Osteoblast (primary cell): ENCODE results near the gene SLC37A1. TPM values are rescaled to one million over a fixed set of nuclear protein-coding genes. Genes with fewer than 3 reads are reported as not detected.

Source experiments
- DNase-seq: peaks from one replicate; pipeline ENCODE4 v3.0.0; 2011; ENCODE audit warnings: low spot score, mixed read lengths; ENCODE audit not compliant: insufficient read length; ENCODE audit errors: missing footprints
- H2AFZ ChIP-seq: 2 replicates; pipeline ENCODE4 v1.6.0; 2011; ENCODE audit warnings: mild to moderate bottlenecking, low read length
- H3K27ac ChIP-seq: 2 replicates; pipeline ENCODE4 v1.5.1; 2011; ENCODE audit warnings: mild to moderate bottlenecking, low read depth, low read length, moderate library complexity
- H3K27me3 ChIP-seq: 2 replicates; pipeline ENCODE4 v1.6.0; 2012; ENCODE audit warnings: mild to moderate bottlenecking, control low read depth, inconsistent platforms, low read length, moderate library complexity; ENCODE audit not compliant: insufficient read depth
- H3K36me3 ChIP-seq: 2 replicates; pipeline ENCODE4 v1.5.1; 2011; ENCODE audit warnings: mild to moderate bottlenecking, low read length, control low read depth, moderate library complexity; ENCODE audit not compliant: insufficient read depth
- H3K4me1 ChIP-seq: 2 replicates; pipeline ENCODE4 v1.5.1; 2011; ENCODE audit warnings: mild to moderate bottlenecking, low read length, control low read depth, moderate library complexity; ENCODE audit not compliant: insufficient read depth
- H3K4me2 ChIP-seq: 2 replicates; pipeline ENCODE4 v1.6.0; 2011; ENCODE audit warnings: mild to moderate bottlenecking, low read length; ENCODE audit not compliant: insufficient read depth
- H3K4me3 ChIP-seq: fragments of 200-600 bp; sonication (generic); 3 replicates; pipeline ENCODE4 v1.5.1; 2012; ENCODE audit warnings: mild to moderate bottlenecking, low read length, inconsistent platforms; ENCODE audit not compliant: insufficient read depth
- H3K79me2 ChIP-seq: 2 replicates; pipeline ENCODE4 v1.6.0; 2012; ENCODE audit warnings: mild to moderate bottlenecking, low read length, control low read depth, inconsistent platforms; ENCODE audit not compliant: insufficient read depth
- H3K9me3 ChIP-seq: 2 replicates; pipeline ENCODE4 v1.5.1; 2011; ENCODE audit warnings: low read depth, low read length, control low read depth
- H4K20me1 ChIP-seq: 2 replicates; pipeline ENCODE4 v1.6.0; 2012; ENCODE audit warnings: mild to moderate bottlenecking, low read length, control low read depth; ENCODE audit not compliant: insufficient read depth
- CTCF ChIP-seq: IDR thresholded peaks from 2 replicates; pipeline ENCODE4 v1.5.1; 2011; ENCODE audit warnings: mild to moderate bottlenecking, low read depth, low read length, moderate library complexity; ENCODE audit errors: extremely low read depth
- total RNA-seq: library from RNA; depleted of rRNA; stranded (reverse); fragments of >200 nt; gene quantifications from 2 replicates; pipeline ENCODE4 v1.2.3, GENCODE V29; 2012

Gene SLC37A1
- total RNA-seq, 1 donor, result 6.9 TPM

DNA sequence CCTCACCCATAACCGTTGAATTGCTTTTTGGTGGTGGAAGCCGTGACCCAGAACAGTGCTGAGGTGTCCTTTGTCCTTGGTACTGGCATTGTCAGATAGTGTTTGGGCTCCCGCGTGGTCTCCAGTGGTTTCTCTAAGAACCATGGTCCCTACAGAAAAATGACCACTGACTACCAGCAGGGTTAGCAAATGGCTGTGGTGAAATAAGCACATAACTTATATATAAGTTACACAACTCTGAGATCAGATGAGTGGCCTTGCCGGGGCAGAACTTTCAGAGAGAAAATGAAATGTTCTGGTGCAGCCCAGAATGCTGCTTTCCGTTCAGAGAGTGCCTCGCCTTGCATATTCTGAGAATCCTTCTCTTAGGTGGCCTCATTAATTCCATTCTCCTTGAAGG is 5.0 kb downstream of the SLC37A1 start:
- no peak for TF ChIP-seq CTCF
- peaks cover 10% of the 10 kb centered on the region for H3K4me1 ChIP-seq
- H2AFZ ChIP-seq, result no peak overlapping the region
- no peak overlapping the region for H3K4me3 ChIP-seq
- no peaks in the 10 kb centered on the region for H3K9me3 ChIP-seq
- DNase-seq, result no peak
- H3K27me3 ChIP-seq, result no peaks in the 10 kb centered on the region
- H4K20me1 ChIP-seq, result peaks cover 2% of the 10 kb centered on the region
- peak overlapping the region; percentile 26 for H3K4me2 ChIP-seq
- H3K27ac ChIP-seq, result no peak overlapping the region
- no peaks in the 10 kb centered on the region for H3K79me2 ChIP-seq
- no peaks in the 10 kb centered on the region for H3K36me3 ChIP-seq

GRCh38 chr21:42520628-42521253 is 7.1 kb downstream of the SLC37A1 start:
- no peaks in the 10 kb centered on the region for H3K79me2 ChIP-seq
- peaks cover 17% of the 10 kb centered on the region for H3K4me1 ChIP-seq
- no peak for TF ChIP-seq CTCF

DNA sequence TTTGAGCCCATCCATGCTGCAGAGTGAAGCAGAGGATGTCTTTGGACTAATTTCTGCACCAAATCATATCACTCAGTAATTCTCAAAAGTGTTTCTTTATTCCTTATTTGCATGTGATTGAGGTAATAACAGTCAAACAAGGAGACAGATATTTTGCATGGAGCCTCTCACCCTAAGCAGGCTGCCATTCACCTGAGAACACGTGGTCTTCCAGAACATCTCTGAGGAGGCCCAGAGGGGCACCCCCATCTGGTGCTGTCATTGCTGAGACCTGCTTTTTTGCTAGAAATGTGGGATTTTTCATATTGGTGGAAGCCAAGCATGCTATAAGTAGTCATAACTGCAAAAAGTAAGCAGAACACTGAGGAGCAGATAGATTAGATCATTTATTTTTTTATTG is 7.7 kb downstream of the SLC37A1 start:
- Histone ChIP-seq H3K79me2 (no peaks in the 10 kb centered on the region), H3K27me3 (peaks cover 8% of the 10 kb centered on the region), H4K20me1 (peaks cover 2% of the 10 kb centered on the region), H3K4me2 (no peak overlapping the region), H3K36me3 (no peaks in the 10 kb centered on the region), H3K4me3 (no peak overlapping the region), H3K4me1 (peaks cover 17% of the 10 kb centered on the region), H3K27ac (no peak overlapping the region), H2AFZ (no peak overlapping the region), H3K9me3 (no peaks in the 10 kb centered on the region)
- TF ChIP-seq CTCF, result no peak
- DNase-seq, result no peak

More at GRCh38 chr21:42520628-42521253, 7.1 kb downstream of the SLC37A1 start:
- H4K20me1 ChIP-seq, result peaks cover 2% of the 10 kb centered on the region
- H2AFZ ChIP-seq, result no peak overlapping the region
- H3K36me3 ChIP-seq, result no peaks in the 10 kb centered on the region
- peaks cover 8% of the 10 kb centered on the region for H3K27me3 ChIP-seq
- no peak overlapping the region for H3K4me2 ChIP-seq
- H3K4me3 ChIP-seq, result no peak overlapping the region
- no peaks in the 10 kb centered on the region for H3K9me3 ChIP-seq
- H3K27ac ChIP-seq, result no peak overlapping the region
- no peak for DNase-seq

GRCh38 chr21:42521805-42522204 is 8.2 kb downstream of the SLC37A1 start:
- H4K20me1 ChIP-seq, result peaks cover 2% of the 10 kb centered on the region
- no peak overlapping the region for H2AFZ ChIP-seq
- DNase-seq, result no peak
- peaks cover 17% of the 10 kb centered on the region for H3K4me1 ChIP-seq
- no peak for TF ChIP-seq CTCF
- no peaks in the 10 kb centered on the region for H3K79me2 ChIP-seq
- peaks cover 8% of the 10 kb centered on the region for H3K27me3 ChIP-seq
- H3K4me2 ChIP-seq, result no peak overlapping the region
- no peaks in the 10 kb centered on the region for H3K9me3 ChIP-seq
- H3K4me3 ChIP-seq, result no peak overlapping the region
- no peak overlapping the region for H3K27ac ChIP-seq
- no peaks in the 10 kb centered on the region for H3K36me3 ChIP-seq
